Activated T-helper 2 cell treated with anti-CD3 and anti-CD28 coated beads, Interferon-gamma antibody, Interleukin-2, Interleukin-4, amounts not matched to agents 10 μg/mL and 5 μg/mL and 100 μg/mL, durations not matched to agents 14 hours and 24 hours and 36 hours (primary cell): ENCODE results near the gene EDNRA. TPM values are rescaled to one million over a fixed set of nuclear protein-coding genes. Genes with fewer than 3 reads are reported as not detected.

ENCODE experiments used
- DNase-seq: peaks from one replicate; pipeline ENCODE4 v3.0.0; 2021; ENCODE audit warnings: low spot score
- H3K27ac Mint-ChIP-seq: one replicate; pipeline ENCODE4 v1.8.0; 2021; ENCODE audit warnings: mixed read lengths
- H3K27me3 Mint-ChIP-seq: one replicate; pipeline ENCODE4 v1.8.0; 2021; ENCODE audit warnings: low read depth, mixed read lengths
- H3K36me3 Mint-ChIP-seq: one replicate; pipeline ENCODE4 v1.8.0; 2021; ENCODE audit warnings: low read depth, mixed read lengths
- H3K4me1 Mint-ChIP-seq: one replicate; pipeline ENCODE4 v1.8.0; 2021; ENCODE audit warnings: low read depth, mixed read lengths
- H3K4me3 Mint-ChIP-seq: one replicate; pipeline ENCODE4 v1.8.0; 2021; ENCODE audit warnings: low read depth, mild to moderate bottlenecking, moderate library complexity, mixed read lengths
- H3K9me3 Mint-ChIP-seq: one replicate; pipeline ENCODE4 v1.8.0; 2021; ENCODE audit warnings: mixed read lengths
- intact Hi-C: fragments of 100-400 bp; cut with micrococcal nuclease; formaldehyde crosslinking; loops from one replicate; pipeline ENCODE4 v1.15.1; 2023
- total RNA-seq: library from RNA; stranded (reverse); gene quantifications from 2 replicates; pipeline ENCODE4 v1.2.3, GENCODE V29; 2022

Gene EDNRA
- total RNA-seq, 1 donor from 2014 or later: not detected

- Mint-ChIP-seq H3K9me3 (no peaks in the 10 kb centered on the region), H3K36me3 (no peaks in the 10 kb centered on the region), H3K27ac (no peak overlapping the region), H3K27me3 (peaks cover 14% of the 10 kb centered on the region), H3K4me3 (no peak overlapping the region), H3K4me1 (no peaks in the 10 kb centered on the region)
- intact Hi-C loops: loop anchor here (10.0 kb wide), 1 partner anchor 422 kb away; no protein-coding TSS in a partner anchor
- DNase-seq: no peak
Observed at GRCh38 chr4:147586637-147587036, 105.7 kb downstream of the EDNRA start.

DNA sequence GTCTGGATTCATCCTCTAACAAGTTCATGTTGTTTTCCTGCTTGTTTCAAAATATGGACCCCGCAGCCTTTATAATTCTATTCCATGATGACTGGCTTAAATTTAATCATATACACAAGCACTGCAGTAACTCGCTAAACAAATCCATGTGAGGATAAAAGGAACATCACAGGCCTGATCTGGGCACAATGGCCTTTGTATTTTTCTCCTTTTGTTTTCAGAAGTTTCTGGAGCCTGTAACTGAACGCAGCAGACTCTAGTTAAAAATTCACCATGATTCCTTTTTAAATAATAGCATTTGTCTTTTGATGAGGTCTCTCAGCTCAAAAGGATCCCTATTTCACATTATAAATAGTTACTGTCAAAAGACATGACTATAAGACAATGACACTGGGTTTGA is 106.1 kb downstream of the EDNRA start:
- intact Hi-C loops: loop anchor here (10.0 kb wide), 1 partner anchor 422 kb away; no protein-coding TSS in a partner anchor

GRCh38 chr4:147589586-147589985 is 108.7 kb downstream of the EDNRA start:
- Mint-ChIP-seq H3K27me3 (peaks cover 14% of the 10 kb centered on the region), H3K4me1 (no peaks in the 10 kb centered on the region), H3K9me3 (no peaks in the 10 kb centered on the region), H3K4me3 (no peak overlapping the region), H3K36me3 (no peaks in the 10 kb centered on the region), H3K27ac (no peak overlapping the region)
- intact Hi-C loops: loop anchor here (10.0 kb wide), 1 partner anchor 425 kb away; no protein-coding TSS in a partner anchor
- no peak for DNase-seq

More for the DNA sequence above, 106.1 kb downstream of the EDNRA start:
- no peaks in the 10 kb centered on the region for H3K9me3 Mint-ChIP-seq
- DNase-seq: no peak
- no peaks in the 10 kb centered on the region for H3K36me3 Mint-ChIP-seq
- no peak overlapping the region for H3K27ac Mint-ChIP-seq
- no peak overlapping the region for H3K4me3 Mint-ChIP-seq
- H3K27me3 Mint-ChIP-seq: peaks cover 14% of the 10 kb centered on the region
- H3K4me1 Mint-ChIP-seq: no peaks in the 10 kb centered on the region

- Mint-ChIP-seq H3K4me3 (no peak overlapping the region), H3K27ac (no peak overlapping the region)
Observed at GRCh38 chr4:147590249-147590920, 109.5 kb downstream of the EDNRA start.

DNA sequence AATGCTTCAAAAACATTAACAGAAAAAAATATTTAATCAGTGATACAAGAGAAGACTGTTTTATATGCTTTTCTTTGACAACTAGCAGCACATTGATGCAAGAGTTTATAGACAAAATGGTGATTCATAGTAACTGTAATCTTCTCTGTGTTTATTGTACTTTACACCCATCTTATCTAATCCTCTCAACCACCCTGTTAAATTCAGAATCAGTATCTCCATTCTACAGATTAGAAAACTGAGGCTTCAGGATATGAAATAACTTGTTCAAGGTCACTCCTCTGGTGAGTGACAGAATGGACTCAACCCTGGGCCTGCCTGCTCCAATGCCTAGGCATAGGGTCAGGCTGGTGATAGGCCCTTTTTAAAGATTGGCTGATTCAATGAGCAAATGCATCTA is 110.2 kb downstream of the EDNRA start:
- intact Hi-C loops: no loop called here

More at GRCh38 chr4:147590249-147590920, 109.5 kb downstream of the EDNRA start:
- intact Hi-C loops: loop anchor here (1.0 kb wide), 1 partner anchor 72 kb away; no protein-coding TSS in a partner anchor
- H3K27me3 Mint-ChIP-seq: peaks cover 12% of the 10 kb centered on the region
- no peaks in the 10 kb centered on the region for H3K9me3 Mint-ChIP-seq
- no peaks in the 10 kb centered on the region for H3K4me1 Mint-ChIP-seq
- no peak for DNase-seq
- no peaks in the 10 kb centered on the region for H3K36me3 Mint-ChIP-seq

GRCh38 chr4:147594107-147594506 is 113.2 kb downstream of the EDNRA start:
- H3K27ac Mint-ChIP-seq: no peak overlapping the region
- H3K36me3 Mint-ChIP-seq: no peaks in the 10 kb centered on the region

More for the DNA sequence above, 110.2 kb downstream of the EDNRA start:
- Mint-ChIP-seq H3K4me3 (no peak overlapping the region), H3K36me3 (no peaks in the 10 kb centered on the region), H3K27me3 (peaks cover 10% of the 10 kb centered on the region), H3K4me1 (no peaks in the 10 kb centered on the region), H3K27ac (no peak overlapping the region), H3K9me3 (no peaks in the 10 kb centered on the region)
- no peak for DNase-seq

More at GRCh38 chr4:147594107-147594506, 113.2 kb downstream of the EDNRA start:
- H3K9me3 Mint-ChIP-seq: no peaks in the 10 kb centered on the region
- no peak overlapping the region for H3K4me3 Mint-ChIP-seq
- intact Hi-C loops: no loop called here
- H3K27me3 Mint-ChIP-seq: peaks cover 13% of the 10 kb centered on the region
- no peak for DNase-seq
- H3K4me1 Mint-ChIP-seq: no peaks in the 10 kb centered on the region

Other genes starting within 250 kb of the EDNRA start
- gene TMEM184C, start 136.3 kb downstream of the EDNRA start, total RNA-seq: 20.4 and 22.0 TPM in 2 replicates
- 8.4 and 8.9 TPM in 2 replicates for gene PRMT9, start 203.1 kb downstream of the EDNRA start, total RNA-seq